Nephron (organoid): ENCODE results near the gene SLC2A11.
"Not testable (repeated sequence)": the region's sequence is repeated elsewhere in the genome, so short reads cannot be mapped to it uniquely, and the experiment has no call there.

Experiments
- H3K27ac Mint-ChIP-seq, 3 experiments: 2 replicates each; pipeline ENCODE4 v1.8.0; 2020; ENCODE audit warnings: mixed read lengths in 3 of 3, mild to moderate bottlenecking in 2 of 3, moderate library complexity in 1 of 3
- H3K27me3 Mint-ChIP-seq: 2 replicates; pipeline ENCODE4 v1.8.0; 2021; ENCODE audit warnings: low read depth, mild to moderate bottlenecking, moderate library complexity, mixed read lengths
- H3K36me3 Mint-ChIP-seq: 2 replicates; pipeline ENCODE4 v1.8.0; 2020; ENCODE audit warnings: low read depth, mixed read lengths
- H3K4me1 Mint-ChIP-seq: 2 replicates; pipeline ENCODE4 v1.8.0; 2020; ENCODE audit warnings: mixed read lengths
- H3K4me3 Mint-ChIP-seq, 3 experiments: 2 replicates each; pipeline ENCODE4 v1.8.0; 2020; ENCODE audit warnings: mild to moderate bottlenecking in 3 of 3, mixed read lengths in 3 of 3, moderate library complexity in 2 of 3
- H3K9me3 Mint-ChIP-seq: 2 replicates; pipeline ENCODE4 v1.8.0; 2020; ENCODE audit warnings: mixed read lengths
- CTCF ChIP-seq, 3 experiments: fragments of 200-600 bp; sonication (generic); IDR thresholded peaks; one replicate each; pipeline ENCODE4 v1.5.0; 2021; ENCODE audit warnings: antibody characterized with exemption in 3 of 3; ENCODE audit not compliant: unreplicated experiment in 3 of 3

Gene SLC2A11

DNA sequence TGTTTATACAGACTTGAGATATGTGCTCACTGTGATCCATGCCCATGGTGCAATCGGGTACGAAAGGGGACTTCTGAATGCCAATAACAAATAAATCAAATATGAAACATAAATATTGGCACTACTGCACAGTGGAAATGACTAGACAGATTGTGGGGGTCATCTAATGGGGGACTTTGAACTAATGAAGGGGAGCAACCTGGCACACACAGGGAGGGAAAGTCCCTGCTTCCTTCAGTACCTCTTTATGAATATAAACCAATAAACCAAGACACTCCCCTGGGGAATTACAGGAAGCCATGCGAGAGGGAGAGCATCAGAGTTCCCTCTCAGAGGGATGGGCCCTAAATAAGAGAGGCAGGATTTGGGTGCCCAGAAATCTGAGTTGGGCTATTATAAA is 57.6 kb downstream of the SLC2A11 start:
- peaks cover 46% of the 10 kb centered on the region for H3K4me1 Mint-ChIP-seq
- H3K27ac Mint-ChIP-seq, result peak overlapping the region in 2 of 3 experiments; percentile 41 to 95
- H3K9me3 Mint-ChIP-seq, result no peaks in the 10 kb centered on the region
- peaks cover 3% of the 10 kb centered on the region for H3K27me3 Mint-ChIP-seq
- no peak overlapping the region for H3K4me3 Mint-ChIP-seq
- no peak for TF ChIP-seq CTCF (IDR thresholded peaks at IDR 0.05; ENCODE audit: unreplicated experiment in 3 of 3)
- peaks cover 21% of the 10 kb centered on the region for H3K36me3 Mint-ChIP-seq

- H3K27ac Mint-ChIP-seq, result peak overlapping the region; percentile 83 to 94 (median 88)
Measured at GRCh38 chr22:23920267-23920611, 62.6 kb downstream of the SLC2A11 start.

GRCh38 chr22:23921586-23922201 is 64.0 kb downstream of the SLC2A11 start:
- not testable (repeated sequence) for H3K9me3 Mint-ChIP-seq, H3K4me1 Mint-ChIP-seq, H3K27ac Mint-ChIP-seq, H3K27me3 Mint-ChIP-seq, H3K4me3 Mint-ChIP-seq
- peaks cover 62% of the 10 kb centered on the region for H3K36me3 Mint-ChIP-seq

More at GRCh38 chr22:23920267-23920611, 62.6 kb downstream of the SLC2A11 start:
- not testable (repeated sequence) for H3K27me3 Mint-ChIP-seq, H3K9me3 Mint-ChIP-seq, H3K4me1 Mint-ChIP-seq, H3K4me3 Mint-ChIP-seq
- H3K36me3 Mint-ChIP-seq, result peaks cover 48% of the 10 kb centered on the region

DNA sequence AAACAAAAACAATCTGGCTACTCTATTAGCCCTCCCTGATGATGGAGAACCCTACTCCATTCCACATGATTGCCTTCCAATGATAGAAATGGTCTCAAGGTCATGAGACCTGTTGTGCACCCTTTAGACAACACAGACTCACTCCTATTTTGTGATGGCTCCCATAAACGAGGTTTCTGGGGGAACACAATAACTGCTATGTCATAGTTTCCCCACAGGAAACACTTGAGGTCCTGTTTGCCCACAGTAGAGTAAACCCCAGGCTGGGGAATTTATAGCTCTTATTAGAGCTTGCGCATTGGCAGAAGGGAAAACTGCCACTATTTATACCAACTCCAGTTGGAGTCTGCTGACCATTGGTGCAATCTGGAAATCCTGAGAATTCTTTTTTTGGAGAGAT is 65.2 kb downstream of the SLC2A11 start:
- TF ChIP-seq CTCF (IDR thresholded peaks at IDR 0.05; ENCODE audit: unreplicated experiment in 3 of 3), result no peak
- Mint-ChIP-seq H3K9me3 (no peaks in the 10 kb centered on the region), H3K27me3 (no peaks in the 10 kb centered on the region), H3K4me1 (peaks cover 5% of the 10 kb centered on the region), H3K36me3 (peaks cover 74% of the 10 kb centered on the region), H3K27ac (no peak overlapping the region), H3K4me3 (no peak overlapping the region)

DNA sequence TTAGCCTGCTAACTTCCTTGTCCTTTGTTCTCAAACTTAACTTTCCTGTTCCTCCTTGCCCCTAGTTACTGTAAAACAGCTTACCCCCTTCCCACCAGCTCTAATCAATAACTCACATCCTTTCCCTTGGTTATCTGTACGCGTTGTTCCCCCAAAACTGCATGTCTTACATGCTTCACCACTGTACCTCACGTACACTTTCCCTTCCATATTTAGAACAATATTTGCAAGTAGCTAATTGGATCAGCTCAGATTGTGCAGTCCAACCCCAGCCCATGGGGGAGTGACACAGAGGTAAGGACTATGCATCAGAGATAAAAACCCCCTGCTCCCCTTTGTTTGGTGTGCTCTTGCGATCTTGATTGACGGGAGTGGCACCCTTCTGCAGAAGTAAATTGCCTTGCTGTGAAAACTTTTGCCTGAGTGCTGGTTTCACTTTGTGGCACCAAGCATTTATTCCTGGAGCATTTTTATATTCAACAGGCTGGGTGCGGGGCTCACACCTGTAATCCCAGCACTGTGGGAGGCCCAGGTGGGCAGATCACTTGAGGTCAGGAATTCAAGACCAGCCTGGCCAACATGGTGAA is 67.4 kb downstream of the SLC2A11 start:
- Mint-ChIP-seq H3K27ac (no peak overlapping the region), H3K4me3 (no peak overlapping the region), H3K9me3 (no peaks in the 10 kb centered on the region), H3K4me1 (no peaks in the 10 kb centered on the region), H3K36me3 (peaks cover 79% of the 10 kb centered on the region), H3K27me3 (no peaks in the 10 kb centered on the region)
- TF ChIP-seq CTCF (IDR thresholded peaks at IDR 0.05; ENCODE audit: unreplicated experiment in 3 of 3), result no peak

- H3K36me3 Mint-ChIP-seq, result peaks cover 76% of the 10 kb centered on the region
- TF ChIP-seq CTCF (IDR thresholded peaks at IDR 0.05; ENCODE audit: unreplicated experiment in 3 of 3), result no peak
- H3K9me3 Mint-ChIP-seq, result no peaks in the 10 kb centered on the region
- no peak overlapping the region for H3K27ac Mint-ChIP-seq
- no peak overlapping the region for H3K4me3 Mint-ChIP-seq
- H3K27me3 Mint-ChIP-seq, result no peaks in the 10 kb centered on the region
- H3K4me1 Mint-ChIP-seq, result no peaks in the 10 kb centered on the region
Measured at GRCh38 chr22:23926561-23926960, 68.9 kb downstream of the SLC2A11 start.
